T-cell (primary cell): ENCODE results near the gene NEU4. TPM values are rescaled to one million over a fixed set of nuclear protein-coding genes. Genes with fewer than 3 reads are reported as not detected.
"Not testable (repeated sequence)": the region's sequence is repeated elsewhere in the genome, so short reads cannot be mapped to it uniquely, and the experiment has no call there.

Source experiments
- ATAC-seq, 4 experiments: fragments of 200-7000 bp in 3 of 4; fragments of 150-1000 bp in 1 of 4; cut with Tn5 transposase; replicated peaks in 1 of 4; 1 replicate in 3 of 4; 2 replicates in 1 of 4; pipeline ENCODE4 v1.10.0; 2021; ENCODE audit warnings: moderate library complexity in 3 of 4, mild to moderate bottlenecking in 2 of 4, moderate number of reproducible peaks in 1 of 4
- CTCF ChIA-PET, 2 donors: fragments of 300-600 bp; sonication (Branson Sonifier 250); formaldehyde crosslinking; loops; one replicate each; lab custom pipeline; 2022; ENCODE audit warnings: antibody characterized with exemption in 2 of 2; lab: Charles Lee
- POLR2A ChIA-PET, 2 donors: fragments of 300-600 bp; sonication (Branson Sonifier 250); formaldehyde crosslinking; loops; one replicate each; lab custom pipeline; 2022; ENCODE audit warnings: antibody characterized with exemption in 2 of 2; lab: Charles Lee
- DNase-seq, 35 experiments: peaks; one replicate each; pipeline versions ENCODE4 v3.0.0 to v3.0.0-alpha.2; 2013 to 2023
- H3K27ac ChIP-seq: one replicate; pipeline ENCODE4 v1.5.1; 2013; ENCODE audit warnings: low read length
- H3K27me3 ChIP-seq, 2 experiments: replicated peaks in 1 of 2; 1 replicate in 1 of 2; 2 replicates in 1 of 2; pipeline versions ENCODE4 v1.6.1 to v1.7.0; 2013; ENCODE audit warnings: low read length in 1 of 2, mixed read lengths in 1 of 2; ENCODE audit not compliant: control insufficient read depth in 2 of 2, insufficient read depth in 2 of 2; ENCODE audit errors: extremely low read depth in 1 of 2
- H3K36me3 ChIP-seq, 2 donors: 1 replicate in 1 of 2; 2 replicates in 1 of 2; pipeline versions ENCODE4 v1.6.1 to v1.7.0; 2013; ENCODE audit warnings: low read length in 1 of 2; ENCODE audit not compliant: control insufficient read depth in 2 of 2, insufficient read depth in 1 of 2; ENCODE audit errors: extremely low read depth in 1 of 2
- H3K4me1 ChIP-seq, 2 experiments: 1 replicate in 1 of 2; 2 replicates in 1 of 2; pipeline versions ENCODE4 v1.6.1 to v1.7.0; 2013; ENCODE audit warnings: low read length in 2 of 2, mixed read lengths in 1 of 2; ENCODE audit not compliant: insufficient read depth in 2 of 2, control insufficient read depth in 1 of 2; ENCODE audit errors: extremely low read depth in 1 of 2
- H3K4me3 ChIP-seq, 2 donors: 1 replicate in 1 of 2; 2 replicates in 1 of 2; pipeline versions ENCODE4 v1.5.1 to v1.7.0; 2013; ENCODE audit warnings: mild to moderate bottlenecking in 2 of 2, low read length in 1 of 2, moderate library complexity in 1 of 2; ENCODE audit not compliant: control insufficient read depth in 1 of 2; ENCODE audit errors: extremely low read depth in 1 of 2
- H3K9me3 ChIP-seq: 2 replicates; pipeline ENCODE4 v1.7.0; 2013
- H3K27ac Mint-ChIP-seq, 2 donors: one replicate each; pipeline ENCODE4 v1.8.0; 2020 to 2021; ENCODE audit warnings: mild to moderate bottlenecking in 2 of 2, mixed read lengths in 2 of 2
- H3K27me3 Mint-ChIP-seq, 2 donors: one replicate each; pipeline ENCODE4 v1.8.0; 2021 to 2022; ENCODE audit warnings: mixed read lengths in 2 of 2
- H3K36me3 Mint-ChIP-seq: one replicate; pipeline ENCODE4 v1.8.0; 2021; ENCODE audit warnings: mixed read lengths
- H3K4me1 Mint-ChIP-seq, 3 donors: one replicate each; pipeline ENCODE4 v1.8.0; 2020 to 2022; ENCODE audit warnings: mixed read lengths in 3 of 3, mild to moderate bottlenecking in 1 of 3
- H3K4me3 Mint-ChIP-seq, 3 donors: one replicate each; pipeline ENCODE4 v1.8.0; 2020 to 2022; ENCODE audit warnings: mild to moderate bottlenecking in 3 of 3, mixed read lengths in 3 of 3, moderate library complexity in 3 of 3
- H3K9me3 Mint-ChIP-seq, 3 donors: one replicate each; pipeline ENCODE4 v1.8.0; 2020 to 2022; ENCODE audit warnings: mixed read lengths in 3 of 3
- WGBS: methylation state at CpG from one replicate; pipeline ENCODE4 v1.1.5; 2013; ENCODE audit warnings: missing lambda C conversion rate; ENCODE audit not compliant: insufficient coverage; 5-methylcytosine and 5-hydroxymethylcytosine counted together
- total RNA-seq, 35 experiments: library from RNA in 6 of 35; stranded (reverse) in 6 of 35; fragments of 120-200 nt in 1 of 35; gene quantifications; one replicate each; pipeline versions ENCODE4 v1.2.1 to v1.2.4 and lab custom pipeline; 2013 to 2026

Gene NEU4
- total RNA-seq = 1 to 10 TPM in 2 of 5 donors, under 1 TPM in 1, not detected in 2; 0.26 to 1.6 (median 1.4) TPM
- 0.15 TPM for total RNA-seq (2013)
- total RNA-seq (lab: John Stamatoyannopoulos, UW) = 0 to 11.6 (median 0.37) reads per million in 29 experiments

DNA sequence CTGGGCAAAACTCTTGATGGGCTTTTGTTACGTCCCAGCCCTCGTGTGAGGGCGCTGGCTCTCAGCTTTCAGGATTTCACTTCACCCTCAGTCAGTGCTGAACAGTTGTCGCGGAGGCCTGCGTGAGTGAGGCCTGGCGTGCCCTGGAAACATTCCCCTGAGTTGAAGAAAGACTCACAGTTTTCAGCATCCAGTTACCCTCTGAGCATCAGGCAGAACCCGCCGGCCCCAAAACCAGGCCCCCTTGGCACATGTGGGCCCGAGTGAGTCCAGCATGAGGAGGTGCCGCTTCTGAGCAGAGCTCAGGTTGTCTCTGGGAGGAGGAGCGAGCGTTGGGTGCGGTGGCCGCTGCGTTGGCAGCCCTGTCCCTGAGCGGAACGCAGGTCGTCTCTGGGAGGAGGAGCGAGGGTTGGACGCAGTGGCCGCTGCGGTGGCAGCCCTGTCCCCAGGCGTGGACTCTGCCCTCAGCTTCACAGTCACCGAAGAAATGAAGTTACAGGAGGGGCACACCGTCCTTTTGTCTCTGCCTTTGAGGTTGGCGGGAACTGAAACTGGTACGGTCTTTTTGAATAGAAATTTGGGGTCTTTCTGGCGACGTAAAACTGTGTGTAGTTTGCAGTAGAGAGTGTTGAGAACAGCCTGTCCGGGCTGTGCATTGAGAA lies at the start of gene NEU4:
Gene NEU4 (plus strand): TSS at position 473 of the 662 bp plus-strand sequence. CDS start 5,292 bp downstream, outside the sequence.
- DNase-seq = peak in 1 of 35 experiments; percentile 3
- H3K27ac Mint-ChIP-seq = no peak within 1 kb of the TSS
- H3K36me3 Mint-ChIP-seq = no peaks in the 10 kb centered on the region
- CTCF ChIA-PET = no interaction called here
- WGBS = 91% methylated on average over 28 of the region's 31 CpGs
- peaks cover 0 to 7% of the 10 kb centered on the region in 2 donors for H3K27me3 Mint-ChIP-seq
- H3K9me3 Mint-ChIP-seq = no peaks in the 10 kb centered on the region
- H3K4me3 ChIP-seq = no peak within 1 kb of the TSS
- no peaks in the 10 kb centered on the region for H3K36me3 ChIP-seq
- peak within 1 kb of the TSS in 1 of 3 donors; percentile 4 for H3K4me3 Mint-ChIP-seq
- no peaks in the 10 kb centered on the region for H3K9me3 ChIP-seq
- peaks cover 4 to 16% of the 10 kb centered on the region in 2 experiments for H3K4me1 ChIP-seq
- no peak for ATAC-seq
- H3K27me3 ChIP-seq = peaks cover 0 to 29% of the 10 kb centered on the region in 2 experiments
- POLR2A ChIA-PET = no interaction called here
- H3K27ac ChIP-seq = no peak within 1 kb of the TSS
- H3K4me1 Mint-ChIP-seq = peaks cover 0 to 11% (median 6%) of the 10 kb centered on the region in 3 donors

DNA sequence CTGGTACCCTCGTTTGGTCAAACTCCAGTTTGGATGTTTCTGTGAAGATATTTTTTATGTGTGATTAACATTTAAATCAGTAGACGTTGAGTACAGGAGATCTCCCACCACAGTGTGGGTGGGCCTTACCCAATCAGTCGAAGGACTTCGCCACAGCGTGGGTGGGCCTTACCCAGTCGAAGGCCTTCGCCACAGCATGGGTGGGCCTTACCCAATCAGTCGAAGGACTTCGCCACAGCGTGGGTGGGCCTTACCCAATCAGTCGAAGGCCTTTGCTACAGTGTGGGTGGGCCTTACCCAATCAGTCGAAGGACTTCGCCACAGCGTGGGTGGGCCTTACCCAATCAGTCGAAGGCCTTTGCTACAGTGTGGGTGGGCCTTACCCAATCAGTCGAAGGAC lies 49.1 kb upstream of the NEU4 start:
- Mint-ChIP-seq H3K27ac (peak overlapping the region in 1 of 2 donors; percentile 2), H3K4me1 (peaks cover 16 to 35% (median 20%) of the 10 kb centered on the region in 3 donors), H3K36me3 (peaks cover 28% of the 10 kb centered on the region)
- H3K27ac ChIP-seq, CTCF ChIA-PET, H3K4me3 ChIP-seq, H3K9me3 ChIP-seq, DNase-seq, H3K4me3 Mint-ChIP-seq, ATAC-seq, H3K27me3 Mint-ChIP-seq, H3K9me3 Mint-ChIP-seq, POLR2A ChIA-PET, H3K27me3 ChIP-seq: not testable (repeated sequence)
- H3K4me1 ChIP-seq = peaks cover 0 to 60% of the 10 kb centered on the region in 2 experiments
- WGBS = no CpG with 5 or more reads among the region's 16 CpGs
- peaks cover 9 to 18% of the 10 kb centered on the region in 2 donors for H3K36me3 ChIP-seq

DNA sequence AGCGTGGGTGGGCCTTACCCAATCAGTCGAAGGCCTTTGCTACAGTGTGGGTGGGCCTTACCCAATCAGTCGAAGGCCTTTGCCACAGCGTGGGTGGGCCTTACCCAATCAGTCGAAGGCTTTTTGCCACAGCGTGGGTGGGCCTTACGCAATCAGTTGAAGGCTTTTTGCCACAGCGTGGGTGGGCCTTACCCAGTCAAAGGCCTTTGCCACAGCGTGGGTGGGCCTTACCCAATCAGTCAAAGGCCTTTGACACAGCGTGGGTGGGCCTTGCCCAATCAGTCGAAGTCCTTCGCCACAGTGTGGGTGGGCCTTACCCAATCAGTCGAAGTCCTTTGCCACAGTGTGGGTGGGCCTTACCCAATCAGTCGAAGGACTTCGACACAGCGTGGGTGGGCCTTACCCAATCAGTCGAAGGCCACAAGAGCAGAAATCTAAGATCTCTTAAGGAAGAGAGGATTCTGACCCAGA lies 48.7 kb upstream of the NEU4 start:
- DNase-seq = no peak
- no peak for ATAC-seq
- Mint-ChIP-seq H3K36me3 (peaks cover 28% of the 10 kb centered on the region), H3K27me3 (no peaks in the 10 kb centered on the region), H3K4me1 (peaks cover 16 to 35% (median 20%) of the 10 kb centered on the region in 3 donors), H3K9me3 (peaks cover 0 to 3% (median 3%) of the 10 kb centered on the region in 3 donors), H3K27ac (no peak overlapping the region), H3K4me3 (no peak overlapping the region)
- H3K4me3 ChIP-seq = no peak overlapping the region
- 93% methylated on average over 11 of the region's 17 CpGs for WGBS
- H3K27me3 ChIP-seq = peaks cover 0 to 3% of the 10 kb centered on the region in 2 experiments
- H3K27ac ChIP-seq = no peak overlapping the region
- H3K9me3 ChIP-seq = no peaks in the 10 kb centered on the region
- peaks cover 0 to 63% of the 10 kb centered on the region in 2 experiments for H3K4me1 ChIP-seq
- POLR2A ChIA-PET = no interaction called here
- CTCF ChIA-PET = no interaction called here
- H3K36me3 ChIP-seq = peaks cover 7 to 13% of the 10 kb centered on the region in 2 donors

DNA sequence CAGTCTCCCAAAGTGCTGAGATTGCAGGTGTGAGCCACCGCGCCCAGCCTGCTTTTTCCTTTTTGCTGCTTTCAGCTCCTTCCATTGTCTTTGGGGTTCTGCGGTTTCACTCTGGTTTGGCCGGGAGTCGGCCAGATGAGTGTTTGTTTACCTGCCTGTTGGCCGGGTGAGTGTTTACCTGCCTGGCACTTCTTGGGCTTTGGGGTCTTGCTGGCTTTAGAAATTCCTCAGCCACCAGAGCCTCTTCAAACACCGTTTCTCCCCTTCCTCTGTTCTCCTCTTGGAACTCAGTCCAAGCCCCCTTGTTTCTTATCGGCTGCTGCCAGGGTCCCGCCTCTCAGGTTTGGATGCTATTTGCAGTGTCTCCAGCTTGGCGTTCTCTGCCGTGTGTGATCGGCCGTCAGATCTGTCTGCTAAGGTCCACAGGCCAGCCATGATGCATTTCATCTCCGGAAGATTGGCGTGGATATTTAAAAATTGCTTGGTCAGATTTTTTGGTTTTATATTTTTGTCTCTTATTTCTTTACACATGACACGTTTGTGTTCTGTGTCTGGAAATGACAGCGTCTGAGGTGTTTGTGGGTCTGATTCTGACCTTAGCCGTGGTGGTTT lies 46.6 kb upstream of the NEU4 start:
- peak overlapping the region; percentile 67 to 71 (median 69) for H3K4me3 Mint-ChIP-seq
- H3K9me3 ChIP-seq = no peaks in the 10 kb centered on the region
- peak overlapping the region; percentile 89 for H3K27ac ChIP-seq
- peak overlapping the region in 1 of 2 donors; percentile 42 for H3K4me3 ChIP-seq
- H3K36me3 ChIP-seq = no peaks in the 10 kb centered on the region
- ATAC-seq (peak in 3 of 4 experiments; percentile 4 to 35 (median 24)), DNase-seq (peak in 5 of 35 experiments; percentile 6 to 22 (median 16))
- WGBS = 70% methylated on average over 14 of the region's 18 CpGs
- POLR2A ChIA-PET = interaction anchor here in 1 of 2 donors (0.6 to 2.0 kb wide), 2 partner anchors 76 to 106 kb away, joined by 3 to 9 read pairs; partner anchors contain the start of gene DTYMK
- peaks cover 16 to 35% (median 20%) of the 10 kb centered on the region in 3 donors for H3K4me1 Mint-ChIP-seq
- H3K27me3 Mint-ChIP-seq = no peaks in the 10 kb centered on the region
- H3K9me3 Mint-ChIP-seq = peaks cover 0 to 3% (median 3%) of the 10 kb centered on the region in 3 donors
- peak overlapping the region; percentile 86 to 88 for H3K27ac Mint-ChIP-seq
- H3K36me3 Mint-ChIP-seq = peaks cover 22% of the 10 kb centered on the region
- CTCF ChIA-PET = interaction anchor here in 1 of 2 donors (1.0 to 1.5 kb wide), 4 partner anchors 21 to 116 kb away, joined by 4 to 10 read pairs (median 5); no protein-coding TSS in a partner anchor
- H3K27me3 ChIP-seq = peaks cover 0 to 3% of the 10 kb centered on the region in 2 experiments
- H3K4me1 ChIP-seq = peaks cover 0 to 63% of the 10 kb centered on the region in 2 experiments

- Mint-ChIP-seq H3K4me1 (peaks cover 16 to 35% (median 20%) of the 10 kb centered on the region in 3 donors), H3K27me3 (no peaks in the 10 kb centered on the region), H3K4me3 (peak overlapping the region; percentile 67 to 71 (median 69)), H3K27ac (peak overlapping the region; percentile 86 to 88), H3K36me3 (peaks cover 21% of the 10 kb centered on the region), H3K9me3 (peaks cover 0 to 3% (median 3%) of the 10 kb centered on the region in 3 donors)
- peak overlapping the region in 1 of 2 donors; percentile 42 for H3K4me3 ChIP-seq
- DNase-seq (peak; percentile 33 to 87 (median 66)), ATAC-seq (peak; percentile 71 to 91 (median 79))
- peak overlapping the region; percentile 89 for H3K27ac ChIP-seq
- peaks cover 0 to 63% of the 10 kb centered on the region in 2 experiments for H3K4me1 ChIP-seq
- no CpG with 5 or more reads among the region's 13 CpGs for WGBS
- no peaks in the 10 kb centered on the region for H3K9me3 ChIP-seq
- CTCF ChIA-PET = interaction anchor here in 1 of 2 donors (1.0 to 1.5 kb wide), 5 partner anchors 22 to 116 kb away, joined by 3 to 10 read pairs (median 5); partner anchors contain the start of gene D2HGDH
- peaks cover 0 to 3% of the 10 kb centered on the region in 2 experiments for H3K27me3 ChIP-seq
- POLR2A ChIA-PET = interaction anchor here in 1 of 2 donors (0.6 to 2.0 kb wide), 4 partner anchors 42 to 105 kb away, joined by 3 to 9 read pairs (median 3); partner anchors contain the start of gene DTYMK
- no peaks in the 10 kb centered on the region for H3K36me3 ChIP-seq
These were observed 46.0 kb upstream of the NEU4 start for GRCh38 chr2:241762933-241763369.
